Pancreas (tissue), 10 donors: ENCODE data around the gene ATOX1. TPM values are rescaled to one million over a fixed set of nuclear protein-coding genes. Genes with fewer than 3 reads are reported as not detected.

Experiments
- ATAC-seq, 4 donors: fragments of 200-7000 bp; cut with Tn5 transposase; one replicate each; pipeline versions ENCODE4 v1.8.0 to v1.9.1; 2020; ENCODE audit warnings: mild to moderate bottlenecking in 4 of 4, moderate library complexity in 4 of 4
- DNase-seq, 6 donors: peaks; one replicate each; pipeline ENCODE4 v3.0.0-alpha.2; 2020
- FAIRE-seq: peaks from 2 replicates; lab custom pipeline; 2012; peaks lifted over from hg19 to GRCh38; lab: Jason Lieb, UNC
- H3K27ac ChIP-seq, 4 donors: fragments of 200-600 bp; sonication (generic); 1 replicate in 3 of 4; 2 replicates in 1 of 4; pipeline versions ENCODE4 v1.5.0 to v1.8.0; 2020
- H3K27me3 ChIP-seq, 4 donors: fragments of 200-600 bp; one replicate each; pipeline ENCODE4 v1.8.0; 2021
- H3K36me3 ChIP-seq, 3 donors: fragments of 200-600 bp; sonication (generic) in 1 of 3; one replicate each; pipeline versions ENCODE4 v1.5.0 to v1.8.0; 2020 to 2021
- H3K4me1 ChIP-seq, 3 donors: fragments of 200-600 bp; one replicate each; pipeline ENCODE4 v1.8.0; 2021
- H3K4me3 ChIP-seq, 4 donors: fragments of 200-600 bp; sonication (generic) in 2 of 4; one replicate each; pipeline versions ENCODE4 v1.5.0 to v1.8.0; 2020 to 2021
- H3K9me3 ChIP-seq, 4 donors: fragments of 200-600 bp; one replicate each; pipeline ENCODE4 v1.8.0; 2021
- CTCF ChIP-seq, 4 donors: fragments of 200-600 bp; sonication (generic) in 3 of 4; IDR thresholded peaks; one replicate each; pipeline versions ENCODE4 v1.5.0 to v1.8.0; 2021; ENCODE audit warnings: antibody characterized with exemption in 4 of 4
- WGBS, 2 donors: extraction: QIAGEN DNeasy Blood & Tissue Kit; methylation state at CpG; one replicate each; pipeline ENCODE4 v1.1.7; 2013; 5-methylcytosine and 5-hydroxymethylcytosine counted together
- intact Hi-C, 3 donors: fragments of 100-400 bp; cut with DNase I; formaldehyde crosslinking; loops; one replicate each; pipeline versions ENCODE4 v1.11.1 to v1.14.2; 2022
- polyA plus RNA-seq, 2 donors: library from polyadenylated mRNA; stranded (reverse); fragments of 200-250 nt; gene quantifications; one replicate each; pipeline ENCODE4 v1.2.3, GENCODE V29; 2013
- total RNA-seq, 6 donors: library from RNA; stranded (reverse); fragmentation: NEBNext Ultra II Directional in 4 of 6; extraction: Animal tissue kit (Norgen Biotek cat#: 25700) in 4 of 6; gene quantifications; one replicate each; pipeline versions ENCODE4 v1.2.1 to v1.2.4, GENCODE V29; 2021 to 2023
- donor health status: healthy with polysubstance abuse.
- donor health status: DM: no; HTN: no; CAD: no; lungs with moderate emphysema.
- donor health status: DM: no; HTN: no; CAD: no.
- donor health status: control.
- donor health status: control.
- donor health status: Bipolar disorder and iron deficiency.
- donor health status: DM: yes; HTN: yes; CAD: no.
- donor health status: DM: no; HTN: no; CAD: no.
- donor health status: DM: no; HTN: no; CAD: no.
- donor health status: DM: yes; HTN: yes; CAD: no.

The ATOX1 gene
- total and polyA plus RNA-seq, 8 donors = 12.9 to 63.2 (median 23.2) TPM

GRCh38 chr5:151718153-151718552 is 40.3 kb downstream of the ATOX1 start:
- TF ChIP-seq CTCF (IDR thresholded peaks at IDR 0.05) = no peak
- Histone ChIP-seq H3K9me3 (no peaks in the 10 kb centered on the region), H3K36me3 (no peaks in the 10 kb centered on the region), H3K4me1 (no peaks in the 10 kb centered on the region), H3K27ac (no peak overlapping the region), H3K4me3 (no peak overlapping the region), H3K27me3 (no peaks in the 10 kb centered on the region)
- intact Hi-C loops = no loop called here
- ATAC-seq (no peak), DNase-seq (no peak), FAIRE-seq (no peak)
- 54 to 63% methylated on average over 2 of the region's 2 CpGs for WGBS, 2 donors

- Histone ChIP-seq H3K9me3 (no peaks in the 10 kb centered on the region), H3K4me3 (no peak overlapping the region), H3K27me3 (no peaks in the 10 kb centered on the region), H3K4me1 (no peaks in the 10 kb centered on the region), H3K36me3 (no peaks in the 10 kb centered on the region), H3K27ac (no peak overlapping the region)
- FAIRE-seq (no peak), DNase-seq (no peak), ATAC-seq (peak in 1 of 4 donors; percentile 49)
- intact Hi-C loops = no loop called here
- TF ChIP-seq CTCF (IDR thresholded peaks at IDR 0.05) = no peak
- 60 to 81% methylated on average over 3 of the region's 3 CpGs for WGBS, 2 donors
These were observed 41.0 kb downstream of the ATOX1 start for GRCh38 chr5:151717416-151717815.

GRCh38 chr5:151709109-151709735 is 49.2 kb downstream of the ATOX1 start:
- WGBS, 2 donors = 67 to 73% methylated on average over 13 of the region's 13 CpGs
- FAIRE-seq = no peak
- H3K36me3 ChIP-seq = no peaks in the 10 kb centered on the region
- no peaks in the 10 kb centered on the region for H3K27me3 ChIP-seq
- no peak for ATAC-seq
- H3K27ac ChIP-seq = no peak overlapping the region
- H3K4me1 ChIP-seq = no peaks in the 10 kb centered on the region
- no peak overlapping the region for H3K4me3 ChIP-seq
- DNase-seq = no peak
- no peaks in the 10 kb centered on the region for H3K9me3 ChIP-seq
- no peak for TF ChIP-seq CTCF (IDR thresholded peaks at IDR 0.05)
- intact Hi-C loops = no loop called here

- H3K4me3 ChIP-seq = no peak overlapping the region
- H3K27ac ChIP-seq = no peak overlapping the region
- no peak for TF ChIP-seq CTCF (IDR thresholded peaks at IDR 0.05)
- intact Hi-C loops = no loop called here
- no peak for ATAC-seq
- no peaks in the 10 kb centered on the region for H3K27me3 ChIP-seq
- DNase-seq = no peak
- H3K9me3 ChIP-seq = no peaks in the 10 kb centered on the region
- H3K4me1 ChIP-seq = no peaks in the 10 kb centered on the region
- no peaks in the 10 kb centered on the region for H3K36me3 ChIP-seq
- FAIRE-seq = no peak
These were observed 50.3 kb downstream of the ATOX1 start for GRCh38 chr5:151708126-151708525.

- no peak overlapping the region for H3K27ac ChIP-seq
- no peak for TF ChIP-seq CTCF (IDR thresholded peaks at IDR 0.05)
- no peaks in the 10 kb centered on the region for H3K4me1 ChIP-seq
- H3K4me3 ChIP-seq = no peak overlapping the region
- H3K9me3 ChIP-seq = no peaks in the 10 kb centered on the region
- no peaks in the 10 kb centered on the region for H3K36me3 ChIP-seq
- 61 to 62% methylated on average over 2 of the region's 2 CpGs for WGBS, 2 donors
- intact Hi-C loops = no loop called here
- no peak for ATAC-seq
- no peak for FAIRE-seq
- no peak for DNase-seq
- H3K27me3 ChIP-seq = no peaks in the 10 kb centered on the region
These were observed 50.9 kb downstream of the ATOX1 start for GRCh38 chr5:151707567-151707966.
